OCI-LY1 (cell line): ENCODE data around the gene DTWD1.
"Not testable (repeated sequence)": the region's sequence is repeated elsewhere in the genome, so short reads cannot be mapped to it uniquely, and the experiment has no call there.

Experiments
- H2AFZ ChIP-seq: fragments of 200-600 bp; sonication (generic), shearing (Covaris generic); 2 replicates; pipeline ENCODE4 v1.6.0; 2014; ENCODE audit warnings: antibody characterized with exemption, mild to moderate bottlenecking, low read length
- H3F3A ChIP-seq: fragments of 200-600 bp; sonication (generic), shearing (Covaris generic); 2 replicates; pipeline ENCODE4 v1.6.0; 2014; ENCODE audit warnings: mild to moderate bottlenecking, antibody characterized with exemption, low read length, moderate library complexity; ENCODE audit not compliant: insufficient read depth
- H3K27ac ChIP-seq: fragments of 200-600 bp; sonication (generic); 2 replicates; pipeline ENCODE4 v1.5.1; 2014; ENCODE audit warnings: low read length, mixed run types, mild to moderate bottlenecking, low read depth; ENCODE audit not compliant: poor library complexity, severe bottlenecking
- H3K27me3 ChIP-seq: fragments of 200-600 bp; sonication (generic); 2 replicates; pipeline ENCODE4 v1.6.0; 2014; ENCODE audit warnings: antibody characterized with exemption, mild to moderate bottlenecking, low read length, moderate library complexity; ENCODE audit not compliant: insufficient read depth
- H3K36me3 ChIP-seq: fragments of 200-600 bp; sonication (generic); 2 replicates; pipeline ENCODE4 v1.6.1; 2014; ENCODE audit warnings: mild to moderate bottlenecking, antibody characterized with exemption, low read length, moderate library complexity, mixed read lengths; ENCODE audit not compliant: insufficient read depth
- H3K4me1 ChIP-seq: fragments of 200-600 bp; sonication (generic); 2 replicates; pipeline ENCODE4 v1.5.1; 2014; ENCODE audit warnings: mild to moderate bottlenecking, low read length, moderate library complexity; ENCODE audit not compliant: insufficient read depth, severe bottlenecking
- H3K4me2 ChIP-seq: fragments of 200-600 bp; sonication (generic), shearing (Covaris generic); 2 replicates; pipeline ENCODE4 v1.6.1; 2014; ENCODE audit warnings: low read length
- H3K4me3 ChIP-seq: fragments of 200-600 bp; sonication (generic); 2 replicates; pipeline ENCODE4 v1.5.1; 2014; ENCODE audit warnings: low read length, low read depth, mild to moderate bottlenecking, mixed read lengths; ENCODE audit not compliant: poor library complexity, severe bottlenecking
- H3K79me2 ChIP-seq: fragments of 200-600 bp; shearing (Covaris generic); 2 replicates; pipeline ENCODE4 v1.6.1; 2016; ENCODE audit warnings: mixed run types, low read length, mixed read lengths; ENCODE audit not compliant: insufficient read depth
- H3K9ac ChIP-seq: fragments of 200-600 bp; sonication (generic), shearing (Covaris generic); 2 replicates; pipeline ENCODE4 v1.6.1; 2014; ENCODE audit warnings: mild to moderate bottlenecking, low read length, mixed read lengths
- H3K9me2 ChIP-seq: fragments of 200-600 bp; sonication (generic), shearing (Covaris generic); 2 replicates; pipeline ENCODE4 v1.6.1; 2014; ENCODE audit warnings: low read depth, mild to moderate bottlenecking, low read length, mixed read lengths
- H3K9me3 ChIP-seq: fragments of 200-600 bp; shearing (Covaris generic); 2 replicates; pipeline ENCODE4 v1.6.1; 2014; ENCODE audit warnings: low read length, mixed read lengths
- H4K20me1 ChIP-seq: fragments of 200-600 bp; sonication (generic), shearing (Covaris generic); 2 replicates; pipeline ENCODE4 v1.6.0; 2016; ENCODE audit warnings: mild to moderate bottlenecking, low read length; ENCODE audit not compliant: insufficient read depth
- CTCF ChIP-seq: fragments of 200-600 bp; sonication (generic), shearing (Covaris generic); IDR thresholded peaks from 2 replicates; pipeline ENCODE4 v1.5.1; 2017; ENCODE audit warnings: mild to moderate bottlenecking, antibody characterized with exemption, low read length, moderate library complexity, mixed read lengths
- EZH2 ChIP-seq: fragments of 200-600 bp; sonication (generic), shearing (Covaris generic); IDR thresholded peaks from 2 replicates; pipeline ENCODE4 v1.8.0; 2017; ENCODE audit warnings: borderline replicate concordance, mixed run types, mild to moderate bottlenecking, antibody characterized with exemption, low read length, moderate library complexity, mixed read lengths

Gene DTWD1

GRCh38 chr15:49656734-49657133, 35.9 kb downstream of the DTWD1 start:
- Histone ChIP-seq H3K9me3 (peaks cover 6% of the 10 kb centered on the region; the same call in 1 of the 2 replicates), H3K36me3 (no peaks in the 10 kb centered on the region), H3K9ac (no peak overlapping the region), H2AFZ (no peak overlapping the region), H3K9me2 (no peaks in the 10 kb centered on the region; the same call in 1 of the 2 replicates), H3K27ac (no peak overlapping the region), H3K4me1 (no peaks in the 10 kb centered on the region), H3K4me2 (no peak overlapping the region), H3K27me3 (no peaks in the 10 kb centered on the region; the same call in 1 of the 2 replicates), H3K79me2 (no peaks in the 10 kb centered on the region), H3K4me3 (no peak overlapping the region), H4K20me1 (no peaks in the 10 kb centered on the region), H3F3A (no peaks in the 10 kb centered on the region)
- TF ChIP-seq EZH2 (no peak), CTCF (no peak)

- Histone ChIP-seq H3K27me3 (no peaks in the 10 kb centered on the region), H3K9me3 (no peaks in the 10 kb centered on the region), H3K27ac (no peak overlapping the region), H3F3A (no peaks in the 10 kb centered on the region), H3K4me2 (no peak overlapping the region), H4K20me1 (no peaks in the 10 kb centered on the region), H2AFZ (no peak overlapping the region), H3K4me1 (no peaks in the 10 kb centered on the region), H3K4me3 (no peak overlapping the region), H3K79me2 (no peaks in the 10 kb centered on the region), H3K9me2 (no peaks in the 10 kb centered on the region), H3K9ac (no peak overlapping the region), H3K36me3 (no peaks in the 10 kb centered on the region)
- TF ChIP-seq EZH2 (no peak), CTCF (no peak)
Observed at GRCh38 chr15:49664716-49665115, 43.9 kb downstream of the DTWD1 start.

- not testable (repeated sequence) for H3K36me3 ChIP-seq, H3K9me2 ChIP-seq, H3K79me2 ChIP-seq, H4K20me1 ChIP-seq, H3F3A ChIP-seq, H3K9me3 ChIP-seq, H3K27ac ChIP-seq, H3K4me1 ChIP-seq, H3K9ac ChIP-seq, H3K27me3 ChIP-seq, H3K4me3 ChIP-seq, H2AFZ ChIP-seq, H3K4me2 ChIP-seq
Observed at GRCh38 chr15:49666486-49666885, 45.6 kb downstream of the DTWD1 start.

- H3K4me1 ChIP-seq: no peaks in the 10 kb centered on the region
- no peak for TF ChIP-seq EZH2
- no peak for TF ChIP-seq CTCF
Observed at GRCh38 chr15:49669288-49669687, 48.4 kb downstream of the DTWD1 start.

More at GRCh38 chr15:49669288-49669687, 48.4 kb downstream of the DTWD1 start:
- no peak overlapping the region for H3K27ac ChIP-seq
- H3K79me2 ChIP-seq: no peaks in the 10 kb centered on the region
- no peak overlapping the region for H3K4me3 ChIP-seq
- H3K4me2 ChIP-seq: no peak overlapping the region
- no peaks in the 10 kb centered on the region for H3K36me3 ChIP-seq
- no peak overlapping the region for H3K9ac ChIP-seq
- no peaks in the 10 kb centered on the region for H4K20me1 ChIP-seq
- no peaks in the 10 kb centered on the region for H3K9me2 ChIP-seq
- H3F3A ChIP-seq: no peaks in the 10 kb centered on the region
- no peaks in the 10 kb centered on the region for H3K9me3 ChIP-seq
- no peak overlapping the region for H2AFZ ChIP-seq
- no peaks in the 10 kb centered on the region for H3K27me3 ChIP-seq
